Stimulated activated CD8-positive, alpha-beta memory T cell treated with anti-CD3 and anti-CD28 coated beads, Interleukin-15, amount 100 ng/mL, for 24 hours (primary cell): ENCODE results near the gene DNM2.
"Not testable (repeated sequence)": the region's sequence is repeated elsewhere in the genome, so short reads cannot be mapped to it uniquely, and the experiment has no call there.

Experiments
- DNase-seq: peaks from one replicate; pipeline ENCODE4 v3.0.0-alpha.2; 2020; ENCODE audit warnings: low read depth

DNM2 gene

GRCh38 chr19:10870501-10870954 lies 152.6 kb downstream of the DNM2 start:
- DNase-seq: no peak

- DNase-seq: peak; percentile 98
Measured at GRCh38 chr19:10870955-10871603, 153.2 kb downstream of the DNM2 start, which contains the start of gene CARM1. Gene CARM1 (plus strand): TSS chr19:10871553. CDS start chr19:10871703, 150 bp downstream.

DNA sequence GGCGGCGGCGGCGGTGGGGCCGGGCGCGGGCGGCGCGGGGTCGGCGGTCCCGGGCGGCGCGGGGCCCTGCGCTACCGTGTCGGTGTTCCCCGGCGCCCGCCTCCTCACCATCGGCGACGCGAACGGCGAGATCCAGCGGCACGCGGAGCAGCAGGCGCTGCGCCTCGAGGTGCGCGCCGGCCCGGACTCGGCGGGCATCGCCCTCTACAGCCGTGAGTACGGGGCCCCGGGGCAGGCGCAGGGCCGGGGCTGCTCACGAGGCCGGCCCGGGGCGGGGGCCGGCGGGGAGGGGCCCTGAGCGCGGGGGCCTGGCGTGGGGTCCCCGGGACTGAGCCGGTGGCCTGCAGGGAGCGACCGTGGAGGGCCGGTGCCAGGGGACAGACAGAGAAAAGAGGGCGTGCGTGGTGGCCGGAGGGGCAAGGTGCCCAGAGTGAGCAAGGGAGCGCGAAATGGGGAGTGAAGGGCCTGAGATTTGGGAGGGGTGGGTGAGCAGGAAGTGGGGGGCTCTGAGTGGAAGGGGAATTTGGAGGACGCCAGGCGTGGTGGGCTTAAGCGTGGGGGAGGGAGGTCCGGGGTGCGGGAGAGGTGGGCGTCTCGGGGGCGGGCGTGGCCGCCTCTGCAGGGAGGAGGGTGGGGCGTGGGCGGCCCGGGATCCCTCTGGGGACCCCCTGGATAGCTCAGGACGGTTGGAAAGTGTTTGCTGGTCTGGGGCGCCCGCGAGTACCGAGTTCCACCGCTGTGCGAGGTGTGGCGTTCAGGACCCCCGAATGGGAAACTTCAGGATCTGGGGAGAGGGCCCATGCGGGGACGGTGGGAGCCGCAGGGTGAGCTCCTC lies 154.0 kb downstream of the DNM2 start:
- peak; percentile 10 for DNase-seq

- peak; percentile 4 for DNase-seq
Measured at GRCh38 chr19:10872546-10873107, 154.7 kb downstream of the DNM2 start.

GRCh38 chr19:10874024-10874423 lies 156.1 kb downstream of the DNM2 start:
- no peak for DNase-seq

DNA sequence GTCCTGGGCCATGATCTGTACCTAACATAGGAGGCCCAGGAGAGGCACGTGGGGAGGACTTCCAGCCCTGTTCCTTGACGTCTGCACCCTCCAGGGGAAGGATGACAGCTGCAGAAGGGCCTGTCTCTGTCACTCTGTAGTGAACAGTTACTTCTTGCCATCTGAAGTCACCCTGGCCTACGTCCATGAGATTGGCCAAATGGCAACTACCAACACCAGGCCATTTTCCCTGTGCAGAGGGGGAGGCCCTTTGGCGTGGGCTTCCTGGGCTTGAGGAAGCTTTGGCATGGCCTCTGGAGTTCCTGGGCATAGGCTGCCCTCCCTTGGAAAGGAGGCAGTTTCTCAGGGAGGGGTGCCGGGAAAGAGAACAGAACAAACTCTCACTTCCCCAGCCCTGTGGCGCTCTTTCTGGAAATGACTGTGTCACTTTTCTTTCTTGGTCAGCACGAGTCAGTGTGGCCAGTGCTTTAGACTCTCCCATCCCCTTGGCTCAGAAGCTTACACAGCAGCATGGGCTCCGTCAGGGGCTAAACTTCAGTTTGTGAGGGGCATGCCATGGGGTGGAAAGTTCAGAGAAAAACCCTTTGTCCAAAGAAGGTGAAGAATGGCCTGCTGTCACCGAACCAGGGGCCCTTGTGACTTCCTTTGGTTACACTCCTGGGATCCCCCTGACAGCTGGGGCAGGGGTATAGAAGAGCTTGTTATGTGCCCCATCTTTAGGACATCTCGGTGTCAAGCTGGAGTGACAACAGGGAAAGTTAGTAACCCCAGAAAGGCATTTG lies 158.8 kb downstream of the DNM2 start:
- DNase-seq: no peak

DNA sequence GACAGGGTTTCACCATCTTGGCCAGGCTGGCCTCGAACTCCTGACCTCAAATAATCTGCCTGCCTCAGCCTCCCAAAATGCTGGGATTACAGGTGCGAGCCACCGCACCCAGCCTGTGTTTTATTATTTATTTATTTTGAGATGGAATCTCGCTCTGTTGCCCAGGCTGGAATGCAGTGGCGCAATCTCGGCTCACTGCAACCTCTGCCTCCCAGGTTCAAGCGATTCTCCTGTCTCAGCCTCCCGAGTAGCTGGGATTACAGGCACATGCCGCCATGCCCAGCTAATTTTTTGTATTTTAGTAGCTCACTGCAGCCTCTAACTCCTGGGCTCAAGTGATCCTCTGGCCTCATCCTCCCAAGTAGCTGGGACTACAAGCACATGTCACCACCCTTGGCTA lies 159.7 kb downstream of the DNM2 start:
- not testable (repeated sequence) for DNase-seq

DNA sequence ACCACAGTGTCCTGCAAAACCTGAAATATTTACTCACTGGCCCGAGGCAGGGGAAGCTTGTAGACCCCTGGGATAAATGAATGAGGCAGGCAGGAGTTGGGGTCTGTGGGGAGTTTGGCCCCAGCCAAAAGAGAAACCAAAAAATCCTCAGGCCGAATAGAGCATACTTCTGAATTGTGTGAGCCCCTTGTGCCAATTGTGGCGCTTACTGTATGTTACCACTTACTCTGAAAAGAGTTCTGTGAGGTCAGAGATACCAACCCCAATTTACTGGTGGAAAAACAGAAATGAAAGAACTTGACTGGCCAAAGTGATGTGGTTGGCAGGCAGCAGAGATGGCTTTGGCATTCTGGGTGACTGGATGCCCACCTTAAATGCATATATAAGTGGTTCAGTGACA lies 160.4 kb downstream of the DNM2 start:
- no peak for DNase-seq
